Neural crest cell (in vitro differentiated cells): ENCODE data around the gene IQGAP1. TPM values are rescaled to one million over a fixed set of nuclear protein-coding genes. Genes with fewer than 3 reads are reported as not detected.

Experiments used
- DNase-seq: peaks from one replicate; pipeline ENCODE4 v3.0.0; 2021; ENCODE audit warnings: low read depth, mixed read lengths, low spot score
- H3K27ac Mint-ChIP-seq: one replicate; pipeline ENCODE4 v1.8.0; 2021; ENCODE audit warnings: mild to moderate bottlenecking, mixed read lengths; ENCODE audit not compliant: unreplicated experiment
- H3K27me3 Mint-ChIP-seq: 2 replicates; pipeline ENCODE4 v1.8.0; 2021; ENCODE audit warnings: low read depth, mild to moderate bottlenecking, mixed read lengths
- H3K36me3 Mint-ChIP-seq: 2 replicates; pipeline ENCODE4 v1.8.0; 2021; ENCODE audit warnings: low read depth, mild to moderate bottlenecking, mixed read lengths
- H3K4me1 Mint-ChIP-seq: 2 replicates; pipeline ENCODE4 v1.8.0; 2021; ENCODE audit warnings: mixed read lengths
- H3K4me3 Mint-ChIP-seq: one replicate; pipeline ENCODE4 v1.8.0; 2021; ENCODE audit warnings: mild to moderate bottlenecking, mixed read lengths
- H3K9me3 Mint-ChIP-seq: 2 replicates; pipeline ENCODE4 v1.8.0; 2021; ENCODE audit warnings: mixed read lengths
- long read RNA-seq: library from polyadenylated mRNA; unstranded; transcript quantifications from one replicate; pipeline ENCODE4 v2.0.0, GENCODE V29; 2020
- total RNA-seq: library from RNA; stranded (reverse); gene quantifications from 2 replicates; pipeline ENCODE4 v1.2.1, GENCODE V29; 2021
- TF ChIP-seq, protein P1 (sequence below): fragments of 200-600 bp; sonication (generic); conservative IDR thresholded peaks from 2 replicates; pipeline ENCODE4 v1.5.0; 2021; ENCODE audit warnings: antibody characterized with exemption, mild to moderate bottlenecking

Gene IQGAP1, protein sequence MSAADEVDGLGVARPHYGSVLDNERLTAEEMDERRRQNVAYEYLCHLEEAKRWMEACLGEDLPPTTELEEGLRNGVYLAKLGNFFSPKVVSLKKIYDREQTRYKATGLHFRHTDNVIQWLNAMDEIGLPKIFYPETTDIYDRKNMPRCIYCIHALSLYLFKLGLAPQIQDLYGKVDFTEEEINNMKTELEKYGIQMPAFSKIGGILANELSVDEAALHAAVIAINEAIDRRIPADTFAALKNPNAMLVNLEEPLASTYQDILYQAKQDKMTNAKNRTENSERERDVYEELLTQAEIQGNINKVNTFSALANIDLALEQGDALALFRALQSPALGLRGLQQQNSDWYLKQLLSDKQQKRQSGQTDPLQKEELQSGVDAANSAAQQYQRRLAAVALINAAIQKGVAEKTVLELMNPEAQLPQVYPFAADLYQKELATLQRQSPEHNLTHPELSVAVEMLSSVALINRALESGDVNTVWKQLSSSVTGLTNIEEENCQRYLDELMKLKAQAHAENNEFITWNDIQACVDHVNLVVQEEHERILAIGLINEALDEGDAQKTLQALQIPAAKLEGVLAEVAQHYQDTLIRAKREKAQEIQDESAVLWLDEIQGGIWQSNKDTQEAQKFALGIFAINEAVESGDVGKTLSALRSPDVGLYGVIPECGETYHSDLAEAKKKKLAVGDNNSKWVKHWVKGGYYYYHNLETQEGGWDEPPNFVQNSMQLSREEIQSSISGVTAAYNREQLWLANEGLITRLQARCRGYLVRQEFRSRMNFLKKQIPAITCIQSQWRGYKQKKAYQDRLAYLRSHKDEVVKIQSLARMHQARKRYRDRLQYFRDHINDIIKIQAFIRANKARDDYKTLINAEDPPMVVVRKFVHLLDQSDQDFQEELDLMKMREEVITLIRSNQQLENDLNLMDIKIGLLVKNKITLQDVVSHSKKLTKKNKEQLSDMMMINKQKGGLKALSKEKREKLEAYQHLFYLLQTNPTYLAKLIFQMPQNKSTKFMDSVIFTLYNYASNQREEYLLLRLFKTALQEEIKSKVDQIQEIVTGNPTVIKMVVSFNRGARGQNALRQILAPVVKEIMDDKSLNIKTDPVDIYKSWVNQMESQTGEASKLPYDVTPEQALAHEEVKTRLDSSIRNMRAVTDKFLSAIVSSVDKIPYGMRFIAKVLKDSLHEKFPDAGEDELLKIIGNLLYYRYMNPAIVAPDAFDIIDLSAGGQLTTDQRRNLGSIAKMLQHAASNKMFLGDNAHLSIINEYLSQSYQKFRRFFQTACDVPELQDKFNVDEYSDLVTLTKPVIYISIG (N-terminal part only)
- total RNA-seq: 46.1 and 49.2 TPM in 2 replicates
- long read RNA-seq, partial matches to known transcripts: 179 of 191 reads
- long read RNA-seq, other reads (novel, unspliced or antisense): 9 of 191 reads

DNA sequence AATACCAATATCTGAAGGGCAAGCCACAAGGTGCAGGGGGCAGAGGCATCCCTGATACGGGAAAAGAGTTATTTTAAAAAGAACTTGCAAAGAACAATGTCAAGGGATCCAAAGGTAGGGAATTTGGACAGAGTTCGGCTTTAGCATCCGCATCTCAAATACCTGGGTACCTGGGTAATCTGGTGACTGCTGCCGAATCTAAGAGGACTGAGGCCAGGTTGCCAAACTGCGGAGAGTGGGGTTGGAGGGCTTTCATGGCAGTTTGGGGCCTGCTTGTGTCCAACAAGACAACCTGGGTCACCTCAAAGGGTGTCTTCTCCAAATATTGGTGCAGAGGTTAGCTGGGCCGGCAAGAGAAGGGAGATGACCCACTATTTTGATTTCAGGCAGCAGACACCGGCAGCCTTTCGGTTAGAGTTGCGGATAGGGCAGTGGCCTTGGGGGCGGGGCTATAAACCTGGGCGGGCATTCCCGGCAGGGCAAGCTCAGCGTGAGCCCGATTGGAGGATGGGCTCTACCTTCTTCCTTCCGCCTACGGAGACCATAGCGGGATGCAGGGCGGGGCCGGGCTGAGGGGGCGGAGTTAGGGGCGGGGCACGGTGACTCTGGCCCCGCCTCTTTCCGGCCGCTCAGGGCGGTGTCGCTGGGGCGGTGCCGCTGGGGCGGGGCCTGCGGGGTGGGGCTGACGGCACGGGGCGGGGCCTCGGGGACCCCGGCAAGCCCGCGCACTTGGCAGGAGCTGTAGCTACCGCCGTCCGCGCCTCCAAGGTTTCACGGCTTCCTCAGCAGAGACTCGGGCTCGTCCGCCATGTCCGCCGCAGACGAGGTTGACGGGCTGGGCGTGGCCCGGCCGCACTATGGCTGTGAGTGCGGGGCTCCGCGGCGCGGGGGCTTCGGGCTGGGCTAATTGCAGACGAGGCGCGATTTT is at the start of gene IQGAP1:
TSS of gene IQGAP1 (plus strand) at position 709 of the 928 bp plus-strand sequence. CDS start at position 809, 100 bp downstream.
- H3K27ac Mint-ChIP-seq: peak within 1 kb of the TSS; percentile 86
- H3K36me3 Mint-ChIP-seq: peaks cover 3% of the 10 kb centered on the region
- DNase-seq: peak; percentile 90
- peaks cover 2% of the 10 kb centered on the region for H3K9me3 Mint-ChIP-seq
- TF ChIP-seq, protein P1, sequence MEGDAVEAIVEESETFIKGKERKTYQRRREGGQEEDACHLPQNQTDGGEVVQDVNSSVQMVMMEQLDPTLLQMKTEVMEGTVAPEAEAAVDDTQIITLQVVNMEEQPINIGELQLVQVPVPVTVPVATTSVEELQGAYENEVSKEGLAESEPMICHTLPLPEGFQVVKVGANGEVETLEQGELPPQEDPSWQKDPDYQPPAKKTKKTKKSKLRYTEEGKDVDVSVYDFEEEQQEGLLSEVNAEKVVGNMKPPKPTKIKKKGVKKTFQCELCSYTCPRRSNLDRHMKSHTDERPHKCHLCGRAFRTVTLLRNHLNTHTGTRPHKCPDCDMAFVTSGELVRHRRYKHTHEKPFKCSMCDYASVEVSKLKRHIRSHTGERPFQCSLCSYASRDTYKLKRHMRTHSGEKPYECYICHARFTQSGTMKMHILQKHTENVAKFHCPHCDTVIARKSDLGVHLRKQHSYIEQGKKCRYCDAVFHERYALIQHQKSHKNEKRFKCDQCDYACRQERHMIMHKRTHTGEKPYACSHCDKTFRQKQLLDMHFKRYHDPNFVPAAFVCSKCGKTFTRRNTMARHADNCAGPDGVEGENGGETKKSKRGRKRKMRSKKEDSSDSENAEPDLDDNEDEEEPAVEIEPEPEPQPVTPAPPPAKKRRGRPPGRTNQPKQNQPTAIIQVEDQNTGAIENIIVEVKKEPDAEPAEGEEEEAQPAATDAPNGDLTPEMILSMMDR: no peak
- no peaks in the 10 kb centered on the region for H3K27me3 Mint-ChIP-seq
- peak within 1 kb of the TSS; percentile 89 for H3K4me3 Mint-ChIP-seq
- H3K4me1 Mint-ChIP-seq: peaks cover 32% of the 10 kb centered on the region

DNA sequence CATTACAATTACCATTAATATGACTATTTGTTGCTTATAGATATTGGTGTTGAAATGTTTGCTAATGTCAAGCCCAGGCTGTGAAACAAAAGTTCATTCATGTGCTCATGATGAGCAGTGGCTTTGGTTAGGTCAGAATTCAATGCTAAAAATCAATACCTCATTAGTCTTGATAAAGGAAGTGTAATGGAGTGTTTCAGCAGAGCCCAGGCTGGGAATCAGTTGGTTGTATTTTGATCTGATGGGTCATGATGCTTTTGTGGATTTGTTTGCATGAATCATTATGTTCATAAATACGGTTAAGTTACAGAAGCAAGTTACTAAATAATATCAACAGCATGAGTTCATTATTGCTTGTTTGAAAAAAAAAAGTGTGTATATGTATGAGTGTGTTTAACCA is 49.5 kb upstream of the IQGAP1 start:
- TF ChIP-seq, protein P1: no peak
- Mint-ChIP-seq H3K4me3 (no peak overlapping the region), H3K27me3 (no peaks in the 10 kb centered on the region), H3K36me3 (no peaks in the 10 kb centered on the region), H3K4me1 (no peaks in the 10 kb centered on the region), H3K9me3 (no peaks in the 10 kb centered on the region), H3K27ac (no peak overlapping the region)
- no peak for DNase-seq

DNA sequence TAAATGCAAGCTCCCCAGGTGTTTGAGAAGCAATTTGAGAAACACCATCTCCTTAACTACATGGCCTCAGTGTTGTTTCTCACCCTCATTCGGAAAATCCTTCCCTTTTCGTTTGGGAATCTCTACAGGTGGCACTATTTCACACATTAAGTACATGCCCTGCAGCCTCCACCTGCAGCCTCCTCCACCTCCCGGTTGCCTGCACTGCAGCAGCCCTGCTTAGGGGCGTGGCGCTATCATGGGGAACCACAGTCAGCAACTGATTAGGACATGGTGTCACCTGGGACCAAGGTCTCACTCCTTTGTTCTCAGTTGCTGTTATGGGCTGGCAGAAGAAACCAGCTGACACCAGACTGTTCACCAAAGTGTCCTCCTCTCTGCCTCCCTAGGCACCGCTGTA is 47.7 kb upstream of the IQGAP1 start:
- no peak for DNase-seq
- Mint-ChIP-seq H3K4me1 (no peaks in the 10 kb centered on the region), H3K36me3 (no peaks in the 10 kb centered on the region), H3K9me3 (no peaks in the 10 kb centered on the region), H3K4me3 (no peak overlapping the region), H3K27ac (no peak overlapping the region), H3K27me3 (no peaks in the 10 kb centered on the region)
- TF ChIP-seq, protein P1: no peak

DNA sequence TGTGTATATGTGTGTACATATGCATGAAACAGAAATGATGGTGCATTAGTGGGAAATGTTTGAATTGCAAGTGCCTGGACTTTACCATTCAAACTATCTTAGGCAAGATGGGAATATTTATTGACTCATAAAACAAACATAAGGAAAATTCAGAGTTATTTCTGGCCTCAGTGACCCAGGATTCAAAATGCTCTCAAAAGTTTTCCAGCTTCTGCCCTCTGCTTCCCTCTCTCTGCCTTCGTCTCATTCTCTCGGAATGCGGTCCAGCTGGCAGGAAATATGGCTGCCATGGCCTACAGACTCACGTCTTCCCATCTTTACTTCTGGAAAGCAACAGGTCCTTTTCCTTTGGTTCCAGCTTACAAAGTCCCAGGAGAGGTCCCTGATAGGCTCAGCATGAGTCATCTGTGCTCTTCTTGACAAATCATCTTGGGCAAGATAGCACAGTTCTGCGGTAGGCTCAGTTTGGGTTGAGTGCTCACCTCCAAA is 44.7 kb upstream of the IQGAP1 start:
- no peak overlapping the region for H3K4me3 Mint-ChIP-seq
- TF ChIP-seq, protein P1: no peak
- H3K9me3 Mint-ChIP-seq: no peaks in the 10 kb centered on the region
- no peaks in the 10 kb centered on the region for H3K4me1 Mint-ChIP-seq
- no peaks in the 10 kb centered on the region for H3K36me3 Mint-ChIP-seq
- H3K27me3 Mint-ChIP-seq: peaks cover 2% of the 10 kb centered on the region
- DNase-seq: no peak
- H3K27ac Mint-ChIP-seq: no peak overlapping the region
